Esophagus squamous epithelium (tissue), 5 donors: ENCODE results near the gene VCL. TPM values are rescaled to one million over a fixed set of nuclear protein-coding genes. Genes with fewer than 3 reads are reported as not detected.

Source experiments
- DNase-seq: peaks from one replicate; lab custom pipeline; 2025; lab: John Stamatoyannopoulos, UW
- H3K27ac ChIP-seq, 4 donors: fragments of 200-600 bp; sonication (generic); one replicate each; pipeline ENCODE4 v1.5.1; 2016 to 2019; ENCODE audit warnings: mild to moderate bottlenecking in 1 of 4
- H3K27me3 ChIP-seq, 4 donors: fragments of 200-600 bp; sonication (generic); 1 replicate in 3 of 4; 2 replicates in 1 of 4; pipeline versions ENCODE4 v1.5.1 to v1.6.0; 2017 to 2021; ENCODE audit warnings: antibody characterized with exemption in 1 of 4
- H3K36me3 ChIP-seq, 3 donors: fragments of 200-600 bp; sonication (generic); one replicate each; pipeline ENCODE4 v1.5.1; 2016 to 2019
- H3K4me1 ChIP-seq, 3 donors: fragments of 200-600 bp; sonication (generic); one replicate each; pipeline ENCODE4 v1.5.1; 2017 to 2019
- H3K4me3 ChIP-seq, 4 donors: fragments of 200-600 bp; sonication (generic); 1 replicate in 3 of 4; 2 replicates in 1 of 4; pipeline ENCODE4 v1.5.1; 2016 to 2019; ENCODE audit warnings: mild to moderate bottlenecking in 2 of 4, moderate library complexity in 1 of 4
- H3K9me3 ChIP-seq, 3 donors: fragments of 200-600 bp; sonication (generic); one replicate each; pipeline ENCODE4 v1.5.1; 2016 to 2019
- POLR2A ChIP-seq, 4 donors: fragments of 450-650 bp; IDR thresholded peaks; one replicate each; pipeline ENCODE4 v1.6.1; 2017; ENCODE audit warnings: antibody characterized with exemption in 4 of 4, mild to moderate bottlenecking in 4 of 4, moderate library complexity in 3 of 4
- WGBS, 2 donors: methylation state at CpG; one replicate each; pipeline ENCODE4 v1.1.5; 2018; 5-methylcytosine and 5-hydroxymethylcytosine counted together
- intact Hi-C: fragments of 100-400 bp; cut with DNase I; formaldehyde crosslinking; loops from one replicate; pipeline ENCODE4 v1.15.0; 2022
- total RNA-seq, 4 donors: library from RNA; depleted of rRNA; stranded (reverse); fragments of >200 nt; gene quantifications; one replicate each; pipeline ENCODE4 v1.1.0, GENCODE V29; 2016
- TF ChIP-seq, protein P1 (sequence below), 6 experiments: fragments of 450-650 bp in 4 of 6; fragments of 200-600 bp in 2 of 6; sonication (generic) in 2 of 6; IDR thresholded peaks; one replicate each; pipeline ENCODE4 v1.5.1; 2016 to 2019; ENCODE audit warnings: antibody characterized with exemption in 6 of 6, mild to moderate bottlenecking in 4 of 6, moderate library complexity in 4 of 6
- donor health status: DM: yes; HTN: yes; CAD: no.

VCL gene
- total RNA-seq, 4 donors from 2014 or later, result 64.8 to 143 (median 75.0) TPM

DNA sequence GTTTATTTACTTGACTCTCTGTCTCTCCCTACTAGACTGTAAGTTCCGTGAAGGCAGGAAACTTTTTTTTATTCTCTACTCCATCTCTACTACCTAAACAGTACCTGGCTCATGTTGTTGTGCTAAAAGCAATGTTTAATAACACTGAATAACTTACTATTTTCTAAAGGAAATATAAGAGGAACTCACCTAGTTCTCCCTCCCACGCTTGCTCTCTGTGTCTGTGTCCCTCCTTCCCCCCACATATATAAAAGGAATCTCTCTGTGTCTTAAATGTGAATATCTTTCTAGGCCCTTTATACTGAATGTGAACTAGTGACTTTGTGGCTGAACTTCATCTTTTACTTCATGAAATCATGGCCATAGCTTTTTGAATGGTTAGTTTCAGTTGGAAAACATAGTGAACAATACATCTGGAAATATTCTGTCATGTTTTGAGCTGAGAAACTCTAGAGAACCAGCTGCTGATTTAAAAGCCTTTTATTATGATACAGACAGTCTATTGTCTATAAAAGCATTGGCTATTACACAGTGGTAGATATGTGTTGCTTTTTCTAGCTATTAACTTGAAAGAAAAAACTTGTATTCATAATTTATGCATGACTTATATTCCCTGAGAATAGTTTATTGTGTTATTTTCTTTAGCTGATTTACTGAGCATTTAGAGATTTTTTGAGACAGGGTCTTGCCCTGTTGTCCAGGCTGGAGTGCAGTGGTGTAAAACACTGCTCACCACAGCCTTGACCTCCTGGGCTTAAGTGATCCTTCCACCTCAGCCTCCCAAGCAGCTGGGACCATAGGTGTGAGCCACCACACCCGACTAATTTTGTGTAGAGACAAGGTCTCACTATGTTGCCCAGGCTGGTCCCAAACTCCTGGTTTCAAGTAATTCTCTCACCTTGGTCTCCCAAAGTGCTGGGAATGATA, 42.5 kb downstream of the VCL start:
- no peak for TF ChIP-seq POLR2A (IDR thresholded peaks at IDR 0.05)
- TF ChIP-seq, protein P1, sequence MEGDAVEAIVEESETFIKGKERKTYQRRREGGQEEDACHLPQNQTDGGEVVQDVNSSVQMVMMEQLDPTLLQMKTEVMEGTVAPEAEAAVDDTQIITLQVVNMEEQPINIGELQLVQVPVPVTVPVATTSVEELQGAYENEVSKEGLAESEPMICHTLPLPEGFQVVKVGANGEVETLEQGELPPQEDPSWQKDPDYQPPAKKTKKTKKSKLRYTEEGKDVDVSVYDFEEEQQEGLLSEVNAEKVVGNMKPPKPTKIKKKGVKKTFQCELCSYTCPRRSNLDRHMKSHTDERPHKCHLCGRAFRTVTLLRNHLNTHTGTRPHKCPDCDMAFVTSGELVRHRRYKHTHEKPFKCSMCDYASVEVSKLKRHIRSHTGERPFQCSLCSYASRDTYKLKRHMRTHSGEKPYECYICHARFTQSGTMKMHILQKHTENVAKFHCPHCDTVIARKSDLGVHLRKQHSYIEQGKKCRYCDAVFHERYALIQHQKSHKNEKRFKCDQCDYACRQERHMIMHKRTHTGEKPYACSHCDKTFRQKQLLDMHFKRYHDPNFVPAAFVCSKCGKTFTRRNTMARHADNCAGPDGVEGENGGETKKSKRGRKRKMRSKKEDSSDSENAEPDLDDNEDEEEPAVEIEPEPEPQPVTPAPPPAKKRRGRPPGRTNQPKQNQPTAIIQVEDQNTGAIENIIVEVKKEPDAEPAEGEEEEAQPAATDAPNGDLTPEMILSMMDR (IDR thresholded peaks at IDR 0.05), result no peak
- 53 to 55% methylated on average over 3 of the region's 3 CpGs for WGBS, 2 donors
- Histone ChIP-seq H3K36me3 (peaks cover 0 to 35% (median 0%) of the 10 kb centered on the region in 3 donors), H3K4me3 (no peak overlapping the region), H3K27me3 (no peaks in the 10 kb centered on the region), H3K27ac (peak overlapping the region in 3 of 4 donors; percentile 7 to 80 (median 59)), H3K4me1 (peaks cover 14 to 35% (median 20%) of the 10 kb centered on the region in 3 donors), H3K9me3 (no peaks in the 10 kb centered on the region)
- intact Hi-C loops, result no loop called here
- no peak for DNase-seq

DNA sequence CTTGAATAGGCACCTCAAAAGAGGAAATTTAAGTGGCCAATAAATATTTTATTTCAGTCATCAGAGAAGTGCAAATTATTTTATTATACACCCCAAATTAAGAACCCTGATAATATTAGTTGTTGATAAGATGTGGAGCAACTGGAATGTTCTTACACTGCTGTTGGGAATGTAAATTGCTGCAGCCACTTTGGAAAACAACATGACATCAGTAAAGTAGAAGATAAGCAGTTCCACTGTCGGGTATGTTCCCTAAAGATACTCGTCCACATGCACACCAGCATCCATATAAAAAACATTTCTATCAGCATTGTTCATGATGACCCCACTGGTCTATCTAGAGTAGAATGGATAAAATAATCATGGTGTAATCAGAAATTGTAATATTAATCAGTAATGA, 46.5 kb downstream of the VCL start:
- no peak for DNase-seq
- Histone ChIP-seq H3K27ac (peak overlapping the region in 1 of 4 donors; percentile 19), H3K9me3 (no peaks in the 10 kb centered on the region), H3K4me3 (no peak overlapping the region), H3K36me3 (peaks cover 0 to 36% (median 0%) of the 10 kb centered on the region in 3 donors), H3K4me1 (peaks cover 10 to 44% (median 29%) of the 10 kb centered on the region in 3 donors), H3K27me3 (no peaks in the 10 kb centered on the region)
- intact Hi-C loops, result no loop called here
- TF ChIP-seq, protein P1 (IDR thresholded peaks at IDR 0.05), result no peak
- TF ChIP-seq POLR2A (IDR thresholded peaks at IDR 0.05), result no peak
- 93 to 95% methylated on average over 2 of the region's 2 CpGs for WGBS, 2 donors

DNA sequence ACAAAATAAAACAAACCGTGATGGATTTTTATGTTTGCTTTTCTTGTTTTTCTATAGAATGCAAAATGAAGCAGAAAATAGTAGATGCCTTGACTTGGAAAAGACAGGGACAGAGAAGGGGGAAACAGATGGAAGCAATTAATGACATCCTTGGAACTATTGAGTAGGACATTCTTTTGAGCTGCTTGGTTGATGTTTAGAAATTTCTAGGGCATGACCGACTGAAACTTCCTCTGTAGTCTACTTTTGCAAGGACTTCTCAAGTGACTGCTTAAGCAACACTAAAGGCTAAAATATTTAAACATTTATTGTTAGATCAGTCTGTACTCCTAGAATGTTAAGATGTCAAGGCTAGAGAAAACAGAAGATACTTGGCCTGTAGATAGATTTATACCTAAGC, 49.4 kb downstream of the VCL start:
- intact Hi-C loops, result no loop called here
- WGBS, 2 donors, result 46 to 54% methylated on average over 2 of the region's 2 CpGs
- H3K9me3 ChIP-seq, result no peaks in the 10 kb centered on the region
- H3K27me3 ChIP-seq, result no peaks in the 10 kb centered on the region
- no peak for DNase-seq
- peaks cover 0 to 36% (median 0%) of the 10 kb centered on the region in 3 donors for H3K36me3 ChIP-seq
- no peak overlapping the region for H3K4me3 ChIP-seq
- H3K27ac ChIP-seq, result peak overlapping the region in 3 of 4 donors; percentile 19 to 61 (median 47)
- H3K4me1 ChIP-seq, result peaks cover 0 to 54% (median 16%) of the 10 kb centered on the region in 3 donors
- TF ChIP-seq, protein P1 (IDR thresholded peaks at IDR 0.05), result no peak
- TF ChIP-seq POLR2A (IDR thresholded peaks at IDR 0.05), result no peak

DNA sequence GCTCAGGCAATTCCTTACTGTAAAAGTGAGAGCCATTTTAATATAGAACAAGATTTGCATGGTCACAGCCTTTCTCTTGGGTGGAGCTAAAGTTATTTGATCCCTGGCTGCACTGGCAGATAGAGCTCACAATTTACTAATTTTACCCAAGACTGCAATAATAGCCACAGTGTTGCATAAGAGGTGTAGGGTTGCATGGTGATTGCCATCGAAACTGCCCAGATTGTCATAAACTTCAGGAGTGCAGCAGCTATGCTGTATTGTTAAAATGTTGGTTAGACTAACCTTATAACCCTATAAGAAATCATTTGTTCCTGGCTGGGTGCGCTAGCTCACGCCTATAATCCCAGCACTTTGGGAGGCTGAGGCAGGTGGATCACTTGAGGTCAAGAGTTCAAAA, 50.0 kb downstream of the VCL start:
- intact Hi-C loops, result no loop called here
- DNase-seq, result no peak
- Histone ChIP-seq H3K4me1 (peaks cover 0 to 59% (median 16%) of the 10 kb centered on the region in 3 donors), H3K36me3 (peaks cover 0 to 36% (median 0%) of the 10 kb centered on the region in 3 donors), H3K27ac (peak overlapping the region in 3 of 4 donors; percentile 19 to 61 (median 52)), H3K27me3 (no peaks in the 10 kb centered on the region), H3K4me3 (no peak overlapping the region), H3K9me3 (no peaks in the 10 kb centered on the region)
- TF ChIP-seq POLR2A (IDR thresholded peaks at IDR 0.05), result no peak
- TF ChIP-seq, protein P1 (IDR thresholded peaks at IDR 0.05), result no peak
- WGBS, 2 donors, result 80 to 90% methylated on average over 3 of the region's 3 CpGs

DNA sequence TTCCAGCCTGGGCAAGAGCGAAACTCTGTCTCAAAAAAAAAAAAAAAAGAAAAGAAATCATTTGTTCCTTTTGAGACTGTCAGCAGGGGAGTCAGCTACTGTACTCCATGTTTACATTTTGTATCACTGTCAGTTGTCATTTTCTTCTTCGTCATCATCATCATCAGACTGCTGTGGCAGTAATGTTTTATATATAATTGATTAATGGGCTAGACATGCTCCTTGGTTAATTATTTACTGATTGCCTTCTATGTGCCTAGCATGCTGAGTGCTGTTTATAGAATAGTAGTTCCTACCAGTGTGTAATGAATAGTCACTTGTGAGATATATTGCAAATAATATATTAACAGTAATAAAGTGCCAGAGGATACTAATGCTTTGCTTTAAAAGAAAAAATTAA, 50.5 kb downstream of the VCL start:
- Histone ChIP-seq H3K9me3 (no peaks in the 10 kb centered on the region), H3K36me3 (peaks cover 0 to 31% (median 0%) of the 10 kb centered on the region in 3 donors), H3K4me3 (no peak overlapping the region), H3K27me3 (no peaks in the 10 kb centered on the region), H3K4me1 (peaks cover 0 to 62% (median 16%) of the 10 kb centered on the region in 3 donors), H3K27ac (peak overlapping the region in 2 of 4 donors; percentile 19 to 61)
- no peak for TF ChIP-seq POLR2A (IDR thresholded peaks at IDR 0.05)
- TF ChIP-seq, protein P1 (IDR thresholded peaks at IDR 0.05), result no peak
- WGBS, 2 donors, result 92 to 93% methylated on average over 2 of the region's 2 CpGs
- no peak for DNase-seq
- intact Hi-C loops, result no loop called here
